ENCODE measurements around the gene STAMBP.
"Not testable (repeated sequence)": the region's sequence is repeated elsewhere in the genome, so short reads cannot be mapped to it uniquely, and the experiment has no call there.

STAMBP gene

GRCh38 chr2:73888388-73888787 lies 59.6 kb downstream of the STAMBP start:
- no peak for DNase-seq

GRCh38 chr2:73889206-73889605 lies 60.4 kb downstream of the STAMBP start:
- no peak for DNase-seq

GRCh38 chr2:73890301-73891092 lies 61.7 kb downstream of the STAMBP start:
- no peak for DNase-seq

GRCh38 chr2:73891276-73891901 lies 62.6 kb downstream of the STAMBP start:
- no peak for DNase-seq

GRCh38 chr2:73892631-73893329 lies 64.0 kb downstream of the STAMBP start, which contains the start of gene ACTG2:
Gene ACTG2 (plus strand): TSS chr2:73893008. CDS start chr2:73901312, 8,304 bp downstream.
- no peak for DNase-seq

- no peak for DNase-seq
These were observed 65.2 kb downstream of the STAMBP start for GRCh38 chr2:73893764-73894474.

- DNase-seq, result no peak
These were observed 65.7 kb downstream of the STAMBP start for GRCh38 chr2:73894475-73894850.

- DNase-seq, result no peak
These were observed 66.1 kb downstream of the STAMBP start for GRCh38 chr2:73894877-73895276.

- DNase-seq, result no peak
These were observed 66.7 kb downstream of the STAMBP start for GRCh38 chr2:73895473-73895872.

- no peak for DNase-seq
These were observed 67.8 kb downstream of the STAMBP start for GRCh38 chr2:73896362-73897239.

GRCh38 chr2:73897240-73897583 lies 68.5 kb downstream of the STAMBP start:
- no peak for DNase-seq

GRCh38 chr2:73897934-73898333 lies 69.2 kb downstream of the STAMBP start:
- DNase-seq, result no peak

- DNase-seq, result no peak
These were observed 71.1 kb downstream of the STAMBP start for GRCh38 chr2:73899801-73900336.

GRCh38 chr2:73901143-73901542 lies 72.4 kb downstream of the STAMBP start:
- DNase-seq, result no peak

GRCh38 chr2:73902284-73902683 lies 73.5 kb downstream of the STAMBP start:
- DNase-seq, result no peak

- no peak for DNase-seq
These were observed 74.6 kb downstream of the STAMBP start for GRCh38 chr2:73903313-73903712.

GRCh38 chr2:73903949-73904613 lies 75.3 kb downstream of the STAMBP start:
- not testable (repeated sequence) for DNase-seq

- no peak for DNase-seq
These were observed 76.2 kb downstream of the STAMBP start for GRCh38 chr2:73904952-73905351.

- DNase-seq, result no peak
These were observed 78.2 kb downstream of the STAMBP start for GRCh38 chr2:73906847-73907505.

- peak; percentile 11 for DNase-seq
These were observed 79.2 kb downstream of the STAMBP start for GRCh38 chr2:73907840-73908452.

Measured in DMS79 (cell line).